ENCODE measurements around the gene MYADM.

The MYADM gene

GRCh38 chr19:53907690-53908089 is 40.0 kb downstream of the MYADM start:
- no peaks in the 10 kb centered on the region for H3K9me3 ChIP-seq (ENCODE audit: control insufficient read depth, low read depth, low read length)
- no peak overlapping the region for H3K9ac ChIP-seq (ENCODE audit: low read length)
- peaks cover 40% of the 10 kb centered on the region for H3K27me3 ChIP-seq (ENCODE audit: control insufficient read depth, insufficient read depth, low read length)
- H3K4me1 ChIP-seq (ENCODE audit: control insufficient read depth, low read depth, low read length): peaks cover 8% of the 10 kb centered on the region
- no peak overlapping the region for H3K27ac ChIP-seq (ENCODE audit: low read length)
- H3K36me3 ChIP-seq (ENCODE audit: control insufficient read depth, low read depth, low read length): no peaks in the 10 kb centered on the region
- H3K4me3 ChIP-seq (ENCODE audit: low read length): peak overlapping the region; percentile 60

- H3K9ac ChIP-seq (ENCODE audit: low read length): no peak overlapping the region
- peak overlapping the region; percentile 60 for H3K4me3 ChIP-seq (ENCODE audit: low read length)
- peaks cover 40% of the 10 kb centered on the region for H3K27me3 ChIP-seq (ENCODE audit: control insufficient read depth, insufficient read depth, low read length)
- H3K4me1 ChIP-seq (ENCODE audit: control insufficient read depth, low read depth, low read length): peaks cover 8% of the 10 kb centered on the region
- H3K36me3 ChIP-seq (ENCODE audit: control insufficient read depth, low read depth, low read length): no peaks in the 10 kb centered on the region
- no peak overlapping the region for H3K27ac ChIP-seq (ENCODE audit: low read length)
- no peaks in the 10 kb centered on the region for H3K9me3 ChIP-seq (ENCODE audit: control insufficient read depth, low read depth, low read length)
Measured at GRCh38 chr19:53908106-53908934, 40.6 kb downstream of the MYADM start.

- Histone ChIP-seq H3K27ac (ENCODE audit: low read length) (no peak within 1 kb of the TSS), H3K27me3 (ENCODE audit: control insufficient read depth, insufficient read depth, low read length) (peaks cover 40% of the 10 kb centered on the region), H3K9ac (ENCODE audit: low read length) (peak within 1 kb of the TSS; percentile 72), H3K4me1 (ENCODE audit: control insufficient read depth, low read depth, low read length) (peaks cover 8% of the 10 kb centered on the region), H3K4me3 (ENCODE audit: low read length) (peak within 1 kb of the TSS; percentile 86), H3K9me3 (ENCODE audit: control insufficient read depth, low read depth, low read length) (no peaks in the 10 kb centered on the region), H3K36me3 (ENCODE audit: control insufficient read depth, low read depth, low read length) (no peaks in the 10 kb centered on the region)
Measured at GRCh38 chr19:53908935-53909415, 41.3 kb downstream of the MYADM start, which contains the start of gene CACNG7. Gene CACNG7, plus strand, starts transcription at chr19:53909278. Its CDS starts 3,554 bp downstream, at chr19:53912832.

GRCh38 chr19:53909471-53910169 is 41.9 kb downstream of the MYADM start:
- Histone ChIP-seq H3K4me1 (ENCODE audit: control insufficient read depth, low read depth, low read length) (peaks cover 8% of the 10 kb centered on the region), H3K9ac (ENCODE audit: low read length) (peak overlapping the region; percentile 72), H3K36me3 (ENCODE audit: control insufficient read depth, low read depth, low read length) (peaks cover 3% of the 10 kb centered on the region), H3K9me3 (ENCODE audit: control insufficient read depth, low read depth, low read length) (no peaks in the 10 kb centered on the region), H3K27me3 (ENCODE audit: control insufficient read depth, insufficient read depth, low read length) (peaks cover 40% of the 10 kb centered on the region), H3K27ac (ENCODE audit: low read length) (no peak overlapping the region), H3K4me3 (ENCODE audit: low read length) (peak overlapping the region; percentile 86)

GRCh38 chr19:53910170-53910518 is 42.5 kb downstream of the MYADM start:
- Histone ChIP-seq H3K36me3 (ENCODE audit: control insufficient read depth, low read depth, low read length) (peaks cover 4% of the 10 kb centered on the region), H3K9ac (ENCODE audit: low read length) (peak overlapping the region; percentile 72), H3K4me3 (ENCODE audit: low read length) (peak overlapping the region; percentile 86), H3K9me3 (ENCODE audit: control insufficient read depth, low read depth, low read length) (no peaks in the 10 kb centered on the region), H3K27ac (ENCODE audit: low read length) (no peak overlapping the region), H3K27me3 (ENCODE audit: control insufficient read depth, insufficient read depth, low read length) (peaks cover 35% of the 10 kb centered on the region), H3K4me1 (ENCODE audit: control insufficient read depth, low read depth, low read length) (peaks cover 6% of the 10 kb centered on the region)

GRCh38 chr19:53912653-53913052 is 45.0 kb downstream of the MYADM start:
- Histone ChIP-seq H3K27ac (ENCODE audit: low read length) (no peak overlapping the region), H3K4me3 (ENCODE audit: low read length) (no peak overlapping the region), H3K9ac (ENCODE audit: low read length) (no peak overlapping the region), H3K36me3 (ENCODE audit: control insufficient read depth, low read depth, low read length) (peaks cover 24% of the 10 kb centered on the region), H3K4me1 (ENCODE audit: control insufficient read depth, low read depth, low read length) (peaks cover 3% of the 10 kb centered on the region), H3K9me3 (ENCODE audit: control insufficient read depth, low read depth, low read length) (no peaks in the 10 kb centered on the region), H3K27me3 (ENCODE audit: control insufficient read depth, insufficient read depth, low read length) (peaks cover 11% of the 10 kb centered on the region)

- H3K27me3 ChIP-seq (ENCODE audit: control insufficient read depth, insufficient read depth, low read length): peaks cover 7% of the 10 kb centered on the region
- H3K9me3 ChIP-seq (ENCODE audit: control insufficient read depth, low read depth, low read length): no peaks in the 10 kb centered on the region
- H3K36me3 ChIP-seq (ENCODE audit: control insufficient read depth, low read depth, low read length): peaks cover 37% of the 10 kb centered on the region
- H3K9ac ChIP-seq (ENCODE audit: low read length): no peak overlapping the region
- H3K4me1 ChIP-seq (ENCODE audit: control insufficient read depth, low read depth, low read length): peaks cover 3% of the 10 kb centered on the region
- no peak overlapping the region for H3K4me3 ChIP-seq (ENCODE audit: low read length)
- H3K27ac ChIP-seq (ENCODE audit: low read length): no peak overlapping the region
Measured at GRCh38 chr19:53915000-53915399, 47.3 kb downstream of the MYADM start.

GRCh38 chr19:53916004-53916403 is 48.3 kb downstream of the MYADM start:
- Histone ChIP-seq H3K4me1 (ENCODE audit: control insufficient read depth, low read depth, low read length) (no peaks in the 10 kb centered on the region), H3K27me3 (ENCODE audit: control insufficient read depth, insufficient read depth, low read length) (peaks cover under 1% of the 10 kb centered on the region), H3K9me3 (ENCODE audit: control insufficient read depth, low read depth, low read length) (no peaks in the 10 kb centered on the region), H3K4me3 (ENCODE audit: low read length) (no peak overlapping the region), H3K9ac (ENCODE audit: low read length) (no peak overlapping the region), H3K36me3 (ENCODE audit: control insufficient read depth, low read depth, low read length) (peaks cover 37% of the 10 kb centered on the region), H3K27ac (ENCODE audit: low read length) (no peak overlapping the region)

- Histone ChIP-seq H3K9me3 (ENCODE audit: control insufficient read depth, low read depth, low read length) (no peaks in the 10 kb centered on the region), H3K27me3 (ENCODE audit: control insufficient read depth, insufficient read depth, low read length) (no peaks in the 10 kb centered on the region), H3K4me1 (ENCODE audit: control insufficient read depth, low read depth, low read length) (no peaks in the 10 kb centered on the region), H3K27ac (ENCODE audit: low read length) (no peak overlapping the region), H3K4me3 (ENCODE audit: low read length) (no peak overlapping the region), H3K36me3 (ENCODE audit: control insufficient read depth, low read depth, low read length) (peaks cover 37% of the 10 kb centered on the region), H3K9ac (ENCODE audit: low read length) (no peak overlapping the region)
Measured at GRCh38 chr19:53917356-53917755, 49.7 kb downstream of the MYADM start.
